HG02852 (cell line): ENCODE data around the gene COQ6.
"Not testable (repeated sequence)": the region's sequence is repeated elsewhere in the genome, so short reads cannot be mapped to it uniquely, and the experiment has no call there.

Experiments
- ATAC-seq: cut with Tn5 transposase; IDR thresholded peaks from one replicate; pipeline ENCODE4 v1.9.1; 2021; ENCODE audit warnings: mild to moderate bottlenecking, moderate library complexity; ENCODE audit not compliant: unreplicated experiment

The COQ6 gene

GRCh38 chr14:73949752-73950734, at the start of gene COQ6, which contains the start of gene FAM161B:
Gene COQ6, plus strand, starts transcription at chr14:73950302. Its CDS starts 31 bp downstream, at chr14:73950333.
Gene FAM161B, minus strand, starts transcription at chr14:73950094. Its CDS starts 68 bp downstream, at chr14:73950026.
- ATAC-seq = peak; percentile 87

- ATAC-seq = no peak
These were observed 47.1 kb upstream of the COQ6 start for GRCh38 chr14:73903028-73903427.

DNA sequence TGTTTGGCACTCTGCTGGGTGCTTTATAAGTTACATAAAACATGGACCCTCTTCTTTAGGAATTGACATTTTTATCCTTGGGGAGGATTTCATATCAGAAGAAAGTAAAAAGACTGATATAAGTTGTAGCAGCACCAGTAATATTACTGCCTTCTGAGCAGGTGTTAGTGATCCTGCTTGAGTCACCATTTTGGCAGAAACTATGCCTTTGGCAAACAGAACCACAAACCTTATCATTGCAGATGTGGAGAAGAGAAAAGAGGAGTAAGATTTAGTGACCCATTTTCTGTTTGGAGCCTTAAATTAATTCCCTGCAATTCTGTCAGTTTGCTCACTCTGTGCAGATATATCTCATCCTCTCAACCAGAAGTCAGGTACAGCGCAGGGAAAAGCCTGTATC, 40.4 kb upstream of the COQ6 start:
- no peak for ATAC-seq

GRCh38 chr14:73913256-73913655, 36.8 kb upstream of the COQ6 start:
- ATAC-seq = no peak

GRCh38 chr14:73916324-73916723, 33.8 kb upstream of the COQ6 start:
- no peak for ATAC-seq

DNA sequence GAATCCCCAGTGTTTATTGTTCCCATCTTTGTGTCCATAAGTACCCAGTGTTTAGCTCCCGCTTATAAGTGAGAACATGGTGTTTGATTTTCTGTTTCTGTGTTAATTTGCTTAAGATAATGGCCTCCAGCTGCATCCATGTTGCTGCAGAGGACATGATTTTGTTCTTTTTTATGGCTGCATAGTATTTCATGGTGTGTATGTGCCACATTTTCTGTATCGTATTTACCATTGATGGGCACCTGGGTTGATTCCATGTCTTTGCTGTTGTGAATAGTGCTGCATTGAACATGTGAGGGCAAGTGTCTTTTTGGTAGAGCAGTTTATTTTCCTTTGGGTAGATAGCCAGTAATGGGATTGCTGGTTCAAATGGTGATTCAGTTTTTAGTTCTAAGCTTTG, 30.6 kb upstream of the COQ6 start:
- ATAC-seq = not testable (repeated sequence)

DNA sequence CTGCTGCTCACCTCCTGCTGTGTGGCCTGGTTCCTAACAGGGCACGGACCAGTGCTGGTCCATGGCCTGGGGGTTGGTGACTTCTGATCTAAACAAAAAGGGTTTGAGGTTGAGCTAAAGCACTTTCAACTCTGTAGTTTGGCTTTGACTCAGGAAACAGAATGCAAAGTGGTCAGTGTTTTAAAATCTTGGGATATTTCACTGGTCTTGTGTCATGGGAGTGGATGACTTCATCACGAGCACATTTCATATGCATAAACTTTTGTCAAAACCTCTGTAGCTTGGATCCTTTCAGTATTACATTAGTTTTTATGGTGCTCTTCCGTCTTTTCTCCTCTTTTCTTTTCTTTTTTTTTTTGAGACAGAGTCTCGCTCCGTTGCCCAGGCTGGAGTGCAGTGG, 25.8 kb upstream of the COQ6 start:
- ATAC-seq = no peak

- no peak for ATAC-seq
These were observed 14.4 kb upstream of the COQ6 start for GRCh38 chr14:73935666-73936065.

DNA sequence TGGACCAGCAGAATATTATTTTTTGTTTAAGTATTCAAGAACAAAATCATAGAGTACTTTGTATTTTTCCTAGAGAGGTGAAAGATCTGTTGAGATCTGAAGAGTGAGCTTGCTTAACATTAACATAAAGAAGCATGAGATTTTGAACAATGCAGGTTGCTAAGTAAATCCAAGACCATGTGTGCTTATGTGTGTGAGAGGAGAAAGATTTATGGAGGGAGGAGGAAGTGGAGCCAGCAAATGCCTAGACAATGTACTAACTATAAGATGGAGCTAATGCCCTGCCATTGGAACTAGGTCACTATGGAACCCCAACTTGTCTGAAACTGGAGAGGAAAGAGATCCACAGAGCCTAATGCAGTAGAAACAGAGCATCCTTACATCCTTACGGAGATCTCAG, 13.6 kb upstream of the COQ6 start:
- no peak for ATAC-seq

DNA sequence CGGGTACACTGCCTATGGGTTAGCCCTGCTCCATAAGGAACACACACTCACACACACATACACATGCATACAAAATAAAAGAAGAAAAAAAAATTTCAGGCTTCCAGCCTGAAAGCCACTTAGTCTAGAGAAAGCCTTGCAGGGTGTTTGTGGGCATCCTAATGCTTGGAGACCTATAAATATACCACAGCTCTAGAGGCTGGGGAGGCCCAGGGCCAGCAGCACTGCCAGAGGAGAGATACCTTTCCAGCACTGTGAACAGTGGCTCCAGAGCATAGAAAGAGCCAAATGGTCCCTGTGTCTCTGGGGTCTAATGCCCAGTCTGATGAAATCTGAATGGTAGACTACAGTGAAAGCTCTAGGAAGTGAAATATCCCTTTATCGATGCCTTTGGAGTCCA, 13.1 kb upstream of the COQ6 start:
- no peak for ATAC-seq

- no peak for ATAC-seq
These were observed 7.9 kb upstream of the COQ6 start for GRCh38 chr14:73942180-73942579.

GRCh38 chr14:73943083-73943482, 7.0 kb upstream of the COQ6 start:
- no peak for ATAC-seq

GRCh38 chr14:73944432-73945158, 5.5 kb upstream of the COQ6 start:
- no peak for ATAC-seq

DNA sequence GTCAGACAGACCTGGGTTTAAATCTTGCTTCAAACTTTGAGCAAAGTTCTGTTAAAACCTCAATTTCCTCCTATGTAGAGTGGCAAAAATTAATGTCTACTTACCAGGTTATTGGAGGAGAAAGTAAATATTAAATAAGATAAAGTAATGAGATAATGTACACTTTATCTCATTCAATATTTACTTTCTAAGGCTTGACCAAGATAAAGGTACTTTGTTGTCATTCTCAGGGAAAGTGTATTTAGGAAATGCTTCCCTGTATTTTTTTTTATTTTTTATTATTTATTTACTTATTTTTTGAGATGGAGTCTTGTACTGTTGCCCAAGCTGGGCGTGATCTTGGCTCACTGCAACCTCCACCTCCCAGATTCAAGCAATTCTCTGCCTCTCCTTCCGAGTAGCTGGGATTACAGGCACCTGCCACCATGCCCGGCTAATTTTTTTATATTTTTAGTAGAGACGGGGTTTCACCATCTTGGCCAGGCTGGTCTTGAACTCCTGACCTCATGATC, 4.9 kb upstream of the COQ6 start:
- ATAC-seq = no peak

DNA sequence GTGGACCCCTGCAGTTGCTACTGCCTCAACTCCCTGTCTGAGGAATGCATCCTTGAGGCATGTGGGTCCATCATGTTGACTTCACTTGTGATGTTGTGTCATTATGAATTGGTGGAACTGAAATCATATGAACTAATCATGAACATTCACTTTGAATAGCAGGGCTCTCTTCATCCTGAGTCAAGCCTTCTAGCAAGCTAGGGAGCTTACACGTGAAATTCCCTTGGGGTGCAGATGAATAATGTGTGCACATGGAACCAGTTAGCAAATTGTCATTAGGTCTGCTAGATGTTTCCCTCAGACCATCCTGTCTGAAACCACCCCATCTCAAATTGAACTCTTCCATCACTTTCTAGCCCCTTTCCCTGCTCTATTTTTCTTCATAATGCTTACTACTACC, 3.6 kb downstream of the COQ6 start:
- no peak for ATAC-seq

DNA sequence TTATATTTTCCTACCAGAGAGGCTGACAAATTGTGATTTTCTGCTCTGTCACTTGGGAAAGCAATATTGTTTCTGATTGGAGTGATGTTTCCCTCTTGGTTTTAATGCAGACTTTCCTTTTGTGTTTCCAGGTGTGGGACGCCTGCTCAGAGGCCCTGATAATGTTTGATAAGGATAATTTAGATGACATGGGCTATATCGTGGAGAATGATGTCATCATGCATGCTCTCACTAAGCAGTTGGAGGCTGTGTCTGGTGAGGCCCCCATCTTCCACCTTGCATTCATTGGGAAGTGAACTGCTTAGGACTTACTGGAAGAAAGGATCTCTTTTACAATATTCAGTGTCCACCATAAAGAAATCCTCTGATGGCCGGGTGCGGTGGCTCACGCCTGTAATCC, 5.6 kb downstream of the COQ6 start:
- no peak for ATAC-seq

DNA sequence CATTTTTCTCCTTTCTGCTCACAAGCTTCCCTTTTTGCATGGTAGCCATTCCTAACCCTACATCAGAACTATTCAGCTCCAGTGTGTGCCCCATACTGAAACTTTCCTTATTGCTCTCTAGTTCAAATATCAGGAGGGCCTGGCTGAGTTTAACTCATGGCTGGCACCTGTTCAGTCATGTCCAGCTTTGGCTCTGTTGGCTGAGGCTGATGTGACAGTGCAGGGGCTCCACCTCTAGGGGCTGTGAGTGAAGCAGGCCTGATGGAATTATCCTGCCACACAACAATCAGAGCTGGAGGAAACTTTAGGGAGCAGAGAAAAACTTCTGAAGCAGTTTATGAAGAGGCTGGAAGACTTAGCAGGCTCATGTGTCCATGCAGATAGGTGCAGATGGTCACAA, 8.5 kb downstream of the COQ6 start:
- ATAC-seq = no peak

GRCh38 chr14:73961192-73961591, 11.1 kb downstream of the COQ6 start:
- ATAC-seq = no peak

DNA sequence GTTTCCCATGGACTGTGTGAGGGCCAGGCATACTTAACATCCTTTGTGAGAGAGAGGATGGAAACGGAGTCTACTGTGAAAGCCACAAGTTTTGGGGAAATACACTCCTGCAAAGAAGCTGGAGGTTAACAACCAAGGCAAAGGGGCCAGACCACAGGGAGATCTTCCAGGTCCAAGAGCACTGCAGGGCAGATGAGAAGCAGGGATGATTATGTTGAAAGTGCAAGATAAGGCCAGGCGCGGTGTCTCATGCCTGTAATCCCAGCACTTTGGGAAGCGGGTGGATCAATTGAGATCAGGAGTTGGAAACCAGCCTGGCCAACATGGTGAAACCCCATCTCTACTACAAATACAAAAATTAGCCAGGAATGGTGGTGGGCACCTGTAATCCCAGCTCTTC, 15.1 kb downstream of the COQ6 start:
- ATAC-seq = no peak

- ATAC-seq = no peak
These were observed 18.8 kb downstream of the COQ6 start for GRCh38 chr14:73968885-73969284.

- no peak for ATAC-seq
These were observed 23.4 kb downstream of the COQ6 start for GRCh38 chr14:73973497-73973896.

DNA sequence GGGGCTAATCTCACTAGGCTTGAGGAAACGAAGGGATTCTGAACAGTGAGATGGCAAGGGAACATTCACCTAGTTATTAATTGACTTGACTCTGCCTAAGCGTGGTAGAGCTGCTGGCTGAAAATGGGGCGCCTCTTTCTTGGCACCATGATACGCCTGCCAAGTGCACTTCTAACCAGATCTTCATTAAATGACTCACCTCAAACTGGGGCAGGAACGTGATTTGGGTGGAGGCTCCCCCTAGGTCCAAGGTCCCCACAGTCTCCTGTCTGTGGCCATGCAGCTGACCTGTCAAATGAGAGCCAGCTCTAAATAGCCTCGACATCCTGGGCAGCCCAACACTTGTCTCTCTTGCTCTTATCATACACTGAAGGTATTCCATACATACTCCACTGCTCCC, 26.0 kb downstream of the COQ6 start:
- ATAC-seq = no peak
